HG03342 (cell line): Measurements from ENCODE around the gene OR1E2.
"Not testable (repeated sequence)": the region's sequence is repeated elsewhere in the genome, so short reads cannot be mapped to it uniquely, and the experiment has no call there.

ENCODE experiments used
- ATAC-seq: cut with Tn5 transposase; IDR thresholded peaks from one replicate; pipeline ENCODE4 v1.9.1; 2021; ENCODE audit warnings: mild to moderate bottlenecking, moderate library complexity; ENCODE audit not compliant: unreplicated experiment

OR1E2 gene

GRCh38 chr17:3400055-3400454 lies 33.6 kb downstream of the OR1E2 start:
- ATAC-seq, result no peak

DNA sequence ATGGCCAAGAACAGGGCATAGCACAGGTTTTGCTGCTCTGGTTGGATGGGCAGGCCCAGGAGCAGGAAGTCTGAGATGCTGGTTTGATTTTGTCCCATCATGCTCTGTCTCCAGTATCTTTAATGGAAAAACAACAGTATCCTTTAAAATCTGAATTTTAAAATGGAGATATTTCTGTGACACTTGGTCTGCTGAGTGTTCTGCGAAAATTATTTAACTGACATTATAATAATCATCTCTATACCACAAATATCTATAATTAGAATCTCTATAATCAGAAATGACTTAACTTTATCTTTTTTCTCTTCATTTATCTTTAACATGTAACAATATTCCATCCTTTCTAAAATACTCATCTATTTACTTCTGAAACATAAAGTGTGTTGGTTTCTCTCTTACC lies 35.3 kb downstream of the OR1E2 start, which contains the start of gene OR1E1:
Gene OR1E1, minus strand, starts transcription at position 101 of the 400 bp plus-strand sequence. Its CDS starts 0 bp downstream, at position 101.
- no peak for ATAC-seq

DNA sequence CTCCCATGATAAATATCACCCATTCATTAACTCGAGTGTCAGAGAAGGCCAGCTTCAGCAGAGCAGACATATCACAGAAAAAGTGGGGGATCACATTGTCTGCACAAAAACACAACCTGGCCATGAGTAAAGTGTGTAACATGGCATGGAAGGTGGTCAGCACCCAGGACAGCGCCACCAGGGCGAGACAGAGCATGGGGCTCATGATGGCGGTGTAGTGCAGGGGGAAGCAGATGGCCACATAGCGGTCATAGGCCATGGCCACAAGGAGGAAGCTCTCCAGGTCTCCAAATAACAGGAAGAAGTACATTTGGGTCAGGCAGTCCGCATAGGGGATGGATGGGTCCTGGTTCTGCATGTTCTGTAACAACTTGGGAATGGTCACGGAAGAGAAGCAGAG lies 35.8 kb downstream of the OR1E2 start:
- ATAC-seq, result not testable (repeated sequence)

DNA sequence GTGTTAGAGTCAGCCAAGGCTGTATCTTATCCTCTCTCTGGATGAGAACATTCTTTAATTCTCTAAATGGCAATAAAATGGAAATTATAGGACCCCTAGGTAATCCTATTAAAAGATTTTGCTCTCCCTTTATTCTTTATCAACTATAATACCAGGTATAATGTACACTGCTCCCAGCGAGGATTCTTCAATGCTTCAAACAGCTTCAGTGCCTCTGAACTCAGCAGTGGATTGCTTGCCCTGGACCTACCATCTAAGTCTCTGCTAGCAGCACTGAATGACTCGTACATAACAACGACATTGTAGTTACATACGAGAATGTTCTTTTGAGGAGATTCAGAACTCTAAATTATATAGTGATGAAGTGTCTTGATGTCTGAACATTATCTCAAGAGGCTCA lies 43.9 kb downstream of the OR1E2 start:
- no peak for ATAC-seq

- no peak for ATAC-seq
Measured at GRCh38 chr17:3385869-3386816, 47.5 kb downstream of the OR1E2 start, which contains the start of gene OR3A2. OR3A2 (minus strand) TSS chr17:3386308.
